ENCODE measurements around the gene NAT10. TPM values are rescaled to one million over a fixed set of nuclear protein-coding genes. Genes with fewer than 3 reads are reported as not detected.

Gene NAT10
- total RNA-seq, 1 experiment from 2014 or later: 75.5 TPM

DNA sequence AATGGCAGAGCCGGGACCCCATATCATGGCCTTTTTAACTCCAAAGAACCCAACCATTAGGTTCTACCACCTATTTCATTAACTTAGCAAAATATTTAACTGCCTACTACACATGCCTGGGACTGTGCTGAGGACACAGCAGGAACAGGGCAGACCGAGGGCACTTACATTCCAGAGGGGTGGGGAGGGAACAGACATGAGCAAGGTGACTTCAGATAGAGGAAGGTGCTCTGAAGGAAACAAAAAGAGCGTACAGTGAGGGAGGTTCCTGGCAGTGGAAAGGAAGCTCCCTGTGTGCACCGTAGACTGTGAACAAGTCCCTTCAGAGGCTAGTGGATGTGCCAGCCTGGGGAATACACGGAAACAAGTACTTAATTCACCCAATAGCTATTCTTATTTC is 82.8 kb downstream of the NAT10 start:
- H3K4me3 Mint-ChIP-seq: no peak overlapping the region
- H3K27me3 Mint-ChIP-seq (ENCODE audit: low read depth): no peaks in the 10 kb centered on the region
- TF ChIP-seq, protein P1, sequence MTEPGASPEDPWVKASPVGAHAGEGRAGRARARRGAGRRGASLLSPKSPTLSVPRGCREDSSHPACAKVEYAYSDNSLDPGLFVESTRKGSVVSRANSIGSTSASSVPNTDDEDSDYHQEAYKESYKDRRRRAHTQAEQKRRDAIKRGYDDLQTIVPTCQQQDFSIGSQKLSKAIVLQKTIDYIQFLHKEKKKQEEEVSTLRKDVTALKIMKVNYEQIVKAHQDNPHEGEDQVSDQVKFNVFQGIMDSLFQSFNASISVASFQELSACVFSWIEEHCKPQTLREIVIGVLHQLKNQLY (CRISPR knock-in tag; IDR thresholded peaks at IDR 0.05): no peak
- TF ChIP-seq ZNF219 (CRISPR knock-in tag; IDR thresholded peaks at IDR 0.05; ENCODE audit: borderline replicate concordance) (no peak), TEAD1 (CRISPR knock-in tag; IDR thresholded peaks at IDR 0.05) (no peak), FOXJ3 (CRISPR knock-in tag; IDR thresholded peaks at IDR 0.05; ENCODE audit: borderline replicate concordance) (no peak), JUN (CRISPR knock-in tag; IDR thresholded peaks at IDR 0.05) (no peak), ZNF423 (CRISPR knock-in tag; IDR thresholded peaks at IDR 0.05) (no peak), EMX1 (CRISPR knock-in tag; IDR thresholded peaks at IDR 0.05) (no peak), NFYB (CRISPR knock-in tag; conservative IDR thresholded peaks at IDR 0.05; ENCODE audit: low read depth) (no peak), ZNF317 (CRISPR knock-in tag; IDR thresholded peaks at IDR 0.05; ENCODE audit: borderline replicate concordance, low read depth) (no peak), FOXP1 (CRISPR knock-in tag; IDR thresholded peaks at IDR 0.05; ENCODE audit: borderline replicate concordance) (no peak), ZNF121 (CRISPR knock-in tag; IDR thresholded peaks at IDR 0.05) (no peak)
- TF ChIP-seq, protein P2, sequence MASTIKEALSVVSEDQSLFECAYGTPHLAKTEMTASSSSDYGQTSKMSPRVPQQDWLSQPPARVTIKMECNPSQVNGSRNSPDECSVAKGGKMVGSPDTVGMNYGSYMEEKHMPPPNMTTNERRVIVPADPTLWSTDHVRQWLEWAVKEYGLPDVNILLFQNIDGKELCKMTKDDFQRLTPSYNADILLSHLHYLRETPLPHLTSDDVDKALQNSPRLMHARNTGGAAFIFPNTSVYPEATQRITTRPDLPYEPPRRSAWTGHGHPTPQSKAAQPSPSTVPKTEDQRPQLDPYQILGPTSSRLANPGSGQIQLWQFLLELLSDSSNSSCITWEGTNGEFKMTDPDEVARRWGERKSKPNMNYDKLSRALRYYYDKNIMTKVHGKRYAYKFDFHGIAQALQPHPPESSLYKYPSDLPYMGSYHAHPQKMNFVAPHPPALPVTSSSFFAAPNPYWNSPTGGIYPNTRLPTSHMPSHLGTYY (CRISPR knock-in tag; IDR thresholded peaks at IDR 0.05): no peak
- TF ChIP-seq, protein P3, sequence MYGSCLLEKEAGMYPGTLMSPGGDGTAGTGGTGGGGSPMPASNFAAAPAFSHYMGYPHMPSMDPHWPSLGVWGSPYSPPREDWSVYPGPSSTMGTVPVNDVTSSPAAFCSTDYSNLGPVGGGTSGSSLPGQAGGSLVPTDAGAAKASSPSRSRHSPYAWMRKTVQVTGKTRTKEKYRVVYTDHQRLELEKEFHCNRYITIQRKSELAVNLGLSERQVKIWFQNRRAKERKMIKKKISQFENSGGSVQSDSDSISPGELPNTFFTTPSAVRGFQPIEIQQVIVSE (CRISPR knock-in tag; IDR thresholded peaks at IDR 0.05; ENCODE audit: borderline replicate concordance): no peak
- TF ChIP-seq, protein P4, sequence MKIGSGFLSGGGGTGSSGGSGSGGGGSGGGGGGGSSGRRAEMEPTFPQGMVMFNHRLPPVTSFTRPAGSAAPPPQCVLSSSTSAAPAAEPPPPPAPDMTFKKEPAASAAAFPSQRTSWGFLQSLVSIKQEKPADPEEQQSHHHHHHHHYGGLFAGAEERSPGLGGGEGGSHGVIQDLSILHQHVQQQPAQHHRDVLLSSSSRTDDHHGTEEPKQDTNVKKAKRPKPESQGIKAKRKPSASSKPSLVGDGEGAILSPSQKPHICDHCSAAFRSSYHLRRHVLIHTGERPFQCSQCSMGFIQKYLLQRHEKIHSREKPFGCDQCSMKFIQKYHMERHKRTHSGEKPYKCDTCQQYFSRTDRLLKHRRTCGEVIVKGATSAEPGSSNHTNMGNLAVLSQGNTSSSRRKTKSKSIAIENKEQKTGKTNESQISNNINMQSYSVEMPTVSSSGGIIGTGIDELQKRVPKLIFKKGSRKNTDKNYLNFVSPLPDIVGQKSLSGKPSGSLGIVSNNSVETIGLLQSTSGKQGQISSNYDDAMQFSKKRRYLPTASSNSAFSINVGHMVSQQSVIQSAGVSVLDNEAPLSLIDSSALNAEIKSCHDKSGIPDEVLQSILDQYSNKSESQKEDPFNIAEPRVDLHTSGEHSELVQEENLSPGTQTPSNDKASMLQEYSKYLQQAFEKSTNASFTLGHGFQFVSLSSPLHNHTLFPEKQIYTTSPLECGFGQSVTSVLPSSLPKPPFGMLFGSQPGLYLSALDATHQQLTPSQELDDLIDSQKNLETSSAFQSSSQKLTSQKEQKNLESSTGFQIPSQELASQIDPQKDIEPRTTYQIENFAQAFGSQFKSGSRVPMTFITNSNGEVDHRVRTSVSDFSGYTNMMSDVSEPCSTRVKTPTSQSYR (CRISPR knock-in tag; IDR thresholded peaks at IDR 0.05): no peak
- TF ChIP-seq, protein P5, sequence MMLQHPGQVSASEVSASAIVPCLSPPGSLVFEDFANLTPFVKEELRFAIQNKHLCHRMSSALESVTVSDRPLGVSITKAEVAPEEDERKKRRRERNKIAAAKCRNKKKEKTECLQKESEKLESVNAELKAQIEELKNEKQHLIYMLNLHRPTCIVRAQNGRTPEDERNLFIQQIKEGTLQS (CRISPR knock-in tag; conservative IDR thresholded peaks at IDR 0.05): no peak
- TF ChIP-seq, protein P6, sequence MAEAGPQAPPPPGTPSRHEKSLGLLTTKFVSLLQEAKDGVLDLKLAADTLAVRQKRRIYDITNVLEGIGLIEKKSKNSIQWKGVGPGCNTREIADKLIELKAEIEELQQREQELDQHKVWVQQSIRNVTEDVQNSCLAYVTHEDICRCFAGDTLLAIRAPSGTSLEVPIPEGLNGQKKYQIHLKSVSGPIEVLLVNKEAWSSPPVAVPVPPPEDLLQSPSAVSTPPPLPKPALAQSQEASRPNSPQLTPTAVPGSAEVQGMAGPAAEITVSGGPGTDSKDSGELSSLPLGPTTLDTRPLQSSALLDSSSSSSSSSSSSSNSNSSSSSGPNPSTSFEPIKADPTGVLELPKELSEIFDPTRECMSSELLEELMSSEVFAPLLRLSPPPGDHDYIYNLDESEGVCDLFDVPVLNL (CRISPR knock-in tag; IDR thresholded peaks at IDR 0.05; ENCODE audit: borderline replicate concordance, low read depth): no peak
- TF ChIP-seq, protein P7, sequence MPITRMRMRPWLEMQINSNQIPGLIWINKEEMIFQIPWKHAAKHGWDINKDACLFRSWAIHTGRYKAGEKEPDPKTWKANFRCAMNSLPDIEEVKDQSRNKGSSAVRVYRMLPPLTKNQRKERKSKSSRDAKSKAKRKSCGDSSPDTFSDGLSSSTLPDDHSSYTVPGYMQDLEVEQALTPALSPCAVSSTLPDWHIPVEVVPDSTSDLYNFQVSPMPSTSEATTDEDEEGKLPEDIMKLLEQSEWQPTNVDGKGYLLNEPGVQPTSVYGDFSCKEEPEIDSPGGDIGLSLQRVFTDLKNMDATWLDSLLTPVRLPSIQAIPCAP (CRISPR knock-in tag; IDR thresholded peaks at IDR 0.05): no peak
- ChIA-PET CTCF (interaction anchor here (1.9 to 6.5 kb wide), 4 partner anchors 14 to 169 kb away, joined by 7 to 111 read pairs (median 15); partner anchors contain the start of gene ABTB2), POLR2A (interaction anchor here (0.6 kb wide), 1 partner anchor 9 kb away, joined by 7 read pairs; no protein-coding TSS in a partner anchor)
- H3K4me1 Mint-ChIP-seq: peaks cover 58% of the 10 kb centered on the region
- DNase-seq (ENCODE audit: low spot score) (peak; percentile 23), ATAC-seq (peak; percentile 61)
- peak overlapping the region; percentile 88 for H3K27ac Mint-ChIP-seq
- H3K9me3 Mint-ChIP-seq: no peaks in the 10 kb centered on the region
- H3K36me3 Mint-ChIP-seq: no peaks in the 10 kb centered on the region

DNA sequence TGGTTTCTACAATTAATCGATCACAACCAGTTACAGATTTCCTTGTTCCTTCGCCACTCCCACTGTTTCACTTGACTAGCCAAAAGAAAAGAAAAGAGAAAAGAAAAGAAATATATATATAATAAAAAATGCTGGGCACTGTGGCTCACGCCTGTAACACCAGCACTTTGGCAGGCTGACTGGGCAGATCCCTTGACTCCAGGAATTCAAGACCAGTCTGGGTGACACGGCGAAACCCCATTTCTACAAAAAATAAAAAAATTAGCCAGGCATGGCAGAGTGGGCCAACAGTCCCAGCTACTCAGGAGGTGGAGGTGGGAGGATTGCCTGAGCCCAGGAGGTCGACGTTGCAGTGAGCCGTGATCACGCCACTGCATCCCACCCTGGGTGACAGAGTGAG is 83.8 kb downstream of the NAT10 start:
- H3K27ac Mint-ChIP-seq: peak overlapping the region; percentile 76; the same call in 1 of the 2 replicates
- H3K9me3 Mint-ChIP-seq: no peaks in the 10 kb centered on the region
- ChIA-PET POLR2A (interaction anchor here (0.6 kb wide), 1 partner anchor 59 kb away, joined by 7 read pairs; no protein-coding TSS in a partner anchor), CTCF (interaction anchor here (3.6 to 6.5 kb wide), 2 partner anchors 15 to 168 kb away, joined by 22 to 111 read pairs; partner anchors contain the start of gene ABTB2)
- ATAC-seq (no peak), DNase-seq (ENCODE audit: low spot score) (no peak)
- H3K27me3 Mint-ChIP-seq (ENCODE audit: low read depth): no peaks in the 10 kb centered on the region
- no peak overlapping the region for H3K4me3 Mint-ChIP-seq
- H3K36me3 Mint-ChIP-seq: no peaks in the 10 kb centered on the region
- peaks cover 64% of the 10 kb centered on the region for H3K4me1 Mint-ChIP-seq
- TF ChIP-seq ZNF138 (CRISPR knock-in tag; conservative IDR thresholded peaks at IDR 0.05): no peak
- TF ChIP-seq, protein P8, sequence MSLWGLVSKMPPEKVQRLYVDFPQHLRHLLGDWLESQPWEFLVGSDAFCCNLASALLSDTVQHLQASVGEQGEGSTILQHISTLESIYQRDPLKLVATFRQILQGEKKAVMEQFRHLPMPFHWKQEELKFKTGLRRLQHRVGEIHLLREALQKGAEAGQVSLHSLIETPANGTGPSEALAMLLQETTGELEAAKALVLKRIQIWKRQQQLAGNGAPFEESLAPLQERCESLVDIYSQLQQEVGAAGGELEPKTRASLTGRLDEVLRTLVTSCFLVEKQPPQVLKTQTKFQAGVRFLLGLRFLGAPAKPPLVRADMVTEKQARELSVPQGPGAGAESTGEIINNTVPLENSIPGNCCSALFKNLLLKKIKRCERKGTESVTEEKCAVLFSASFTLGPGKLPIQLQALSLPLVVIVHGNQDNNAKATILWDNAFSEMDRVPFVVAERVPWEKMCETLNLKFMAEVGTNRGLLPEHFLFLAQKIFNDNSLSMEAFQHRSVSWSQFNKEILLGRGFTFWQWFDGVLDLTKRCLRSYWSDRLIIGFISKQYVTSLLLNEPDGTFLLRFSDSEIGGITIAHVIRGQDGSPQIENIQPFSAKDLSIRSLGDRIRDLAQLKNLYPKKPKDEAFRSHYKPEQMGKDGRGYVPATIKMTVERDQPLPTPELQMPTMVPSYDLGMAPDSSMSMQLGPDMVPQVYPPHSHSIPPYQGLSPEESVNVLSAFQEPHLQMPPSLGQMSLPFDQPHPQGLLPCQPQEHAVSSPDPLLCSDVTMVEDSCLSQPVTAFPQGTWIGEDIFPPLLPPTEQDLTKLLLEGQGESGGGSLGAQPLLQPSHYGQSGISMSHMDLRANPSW (CRISPR knock-in tag; conservative IDR thresholded peaks at IDR 0.05; ENCODE audit: low read depth): no peak
- TF ChIP-seq, protein P9, sequence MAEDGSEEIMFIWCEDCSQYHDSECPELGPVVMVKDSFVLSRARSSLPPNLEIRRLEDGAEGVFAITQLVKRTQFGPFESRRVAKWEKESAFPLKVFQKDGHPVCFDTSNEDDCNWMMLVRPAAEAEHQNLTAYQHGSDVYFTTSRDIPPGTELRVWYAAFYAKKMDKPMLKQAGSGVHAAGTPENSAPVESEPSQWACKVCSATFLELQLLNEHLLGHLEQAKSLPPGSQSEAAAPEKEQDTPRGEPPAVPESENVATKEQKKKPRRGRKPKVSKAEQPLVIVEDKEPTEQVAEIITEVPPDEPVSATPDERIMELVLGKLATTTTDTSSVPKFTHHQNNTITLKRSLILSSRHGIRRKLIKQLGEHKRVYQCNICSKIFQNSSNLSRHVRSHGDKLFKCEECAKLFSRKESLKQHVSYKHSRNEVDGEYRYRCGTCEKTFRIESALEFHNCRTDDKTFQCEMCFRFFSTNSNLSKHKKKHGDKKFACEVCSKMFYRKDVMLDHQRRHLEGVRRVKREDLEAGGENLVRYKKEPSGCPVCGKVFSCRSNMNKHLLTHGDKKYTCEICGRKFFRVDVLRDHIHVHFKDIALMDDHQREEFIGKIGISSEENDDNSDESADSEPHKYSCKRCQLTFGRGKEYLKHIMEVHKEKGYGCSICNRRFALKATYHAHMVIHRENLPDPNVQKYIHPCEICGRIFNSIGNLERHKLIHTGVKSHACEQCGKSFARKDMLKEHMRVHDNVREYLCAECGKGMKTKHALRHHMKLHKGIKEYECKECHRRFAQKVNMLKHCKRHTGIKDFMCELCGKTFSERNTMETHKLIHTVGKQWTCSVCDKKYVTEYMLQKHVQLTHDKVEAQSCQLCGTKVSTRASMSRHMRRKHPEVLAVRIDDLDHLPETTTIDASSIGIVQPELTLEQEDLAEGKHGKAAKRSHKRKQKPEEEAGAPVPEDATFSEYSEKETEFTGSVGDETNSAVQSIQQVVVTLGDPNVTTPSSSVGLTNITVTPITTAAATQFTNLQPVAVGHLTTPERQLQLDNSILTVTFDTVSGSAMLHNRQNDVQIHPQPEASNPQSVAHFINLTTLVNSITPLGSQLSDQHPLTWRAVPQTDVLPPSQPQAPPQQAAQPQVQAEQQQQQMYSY (CRISPR knock-in tag; IDR thresholded peaks at IDR 0.05): no peak
- no peak for TF ChIP-seq ZNF671 (CRISPR knock-in tag; IDR thresholded peaks at IDR 0.05)

Data from WTC11 (cell line).